ENCODE measurements around the gene MBNL1. TPM values are rescaled to one million over a fixed set of nuclear protein-coding genes. Genes with fewer than 3 reads are reported as not detected.
A peak's percentile ranks its signal among the peaks of the same experiment; 100 is the strongest.

The MBNL1 gene
- polyA plus RNA-seq, 1 donor (not counting 4 experiments of a cell fraction or from before 2014, with no cell fraction given), result 58.3 TPM

GRCh38 chr3:152389316-152389934 lies 120.7 kb downstream of the MBNL1 start:
- Histone ChIP-seq H3K27me3 (ENCODE audit: control insufficient read depth, extremely low read depth, insufficient read depth, low read length) (no peaks in the 10 kb centered on the region), H3K9me1 (ENCODE audit: control insufficient read depth, extremely low read depth, insufficient read depth, low read length) (peaks cover 3% of the 10 kb centered on the region), H3K79me2 (ENCODE audit: control insufficient read depth, insufficient read depth, low read length) (peaks cover 64% of the 10 kb centered on the region), H3K36me3 (ENCODE audit: control insufficient read depth in 2 of 2, extremely low read depth in 1 of 2, insufficient read depth in 2 of 2, low read length in 2 of 2) (peaks cover 2 to 6% of the 10 kb centered on the region in 2 experiments), H3K27ac (ENCODE audit: control insufficient read depth, insufficient read depth, low read length) (peak overlapping the region; percentile 59), H2AFZ (ENCODE audit: control insufficient read depth, low read length) (no peak overlapping the region), H3K4me1 (ENCODE audit: control insufficient read depth, extremely low read depth, insufficient read depth, low read length) (peaks cover 17% of the 10 kb centered on the region), H3K9ac (ENCODE audit: control insufficient read depth, extremely low read depth, insufficient read depth, low read length) (no peak overlapping the region), H3K4me3 (ENCODE audit: control insufficient read depth in 2 of 3, extremely low read depth in 1 of 3, insufficient read depth in 2 of 3, low read depth in 1 of 3, low read length in 3 of 3) (no peak overlapping the region), H4K20me1 (ENCODE audit: control insufficient read depth, extremely low read depth, insufficient read depth, low read length) (no peaks in the 10 kb centered on the region), H3K9me3 (ENCODE audit: control insufficient read depth, low read depth, low read length) (no peaks in the 10 kb centered on the region), H3K4me2 (ENCODE audit: control insufficient read depth, extremely low read depth, insufficient read depth, low read depth, low read length) (no peak overlapping the region)
- TF ChIP-seq, protein P1, sequence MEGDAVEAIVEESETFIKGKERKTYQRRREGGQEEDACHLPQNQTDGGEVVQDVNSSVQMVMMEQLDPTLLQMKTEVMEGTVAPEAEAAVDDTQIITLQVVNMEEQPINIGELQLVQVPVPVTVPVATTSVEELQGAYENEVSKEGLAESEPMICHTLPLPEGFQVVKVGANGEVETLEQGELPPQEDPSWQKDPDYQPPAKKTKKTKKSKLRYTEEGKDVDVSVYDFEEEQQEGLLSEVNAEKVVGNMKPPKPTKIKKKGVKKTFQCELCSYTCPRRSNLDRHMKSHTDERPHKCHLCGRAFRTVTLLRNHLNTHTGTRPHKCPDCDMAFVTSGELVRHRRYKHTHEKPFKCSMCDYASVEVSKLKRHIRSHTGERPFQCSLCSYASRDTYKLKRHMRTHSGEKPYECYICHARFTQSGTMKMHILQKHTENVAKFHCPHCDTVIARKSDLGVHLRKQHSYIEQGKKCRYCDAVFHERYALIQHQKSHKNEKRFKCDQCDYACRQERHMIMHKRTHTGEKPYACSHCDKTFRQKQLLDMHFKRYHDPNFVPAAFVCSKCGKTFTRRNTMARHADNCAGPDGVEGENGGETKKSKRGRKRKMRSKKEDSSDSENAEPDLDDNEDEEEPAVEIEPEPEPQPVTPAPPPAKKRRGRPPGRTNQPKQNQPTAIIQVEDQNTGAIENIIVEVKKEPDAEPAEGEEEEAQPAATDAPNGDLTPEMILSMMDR (optimal IDR thresholded peaks at IDR 0.05 in 1 of 3, IDR thresholded peaks at IDR 0.05 in 1 of 3, conservative IDR thresholded peaks at IDR 0.05 in 1 of 3; ENCODE audit: extremely low read depth in 1 of 3, insufficient read depth in 2 of 3, low read length in 3 of 3), result no peak
- no peak for TF ChIP-seq EZH2 (IDR thresholded peaks at IDR 0.05; ENCODE audit: low read length)
- no peak for DNase-seq (ENCODE audit: low read depth, low spot score)
- FAIRE-seq, result no peak
- dilution Hi-C loops (cut with MboI; ENCODE audit: extremely low pct_ligation_motif_present, low sequenced_read_pairs), result no loop called here

DNA sequence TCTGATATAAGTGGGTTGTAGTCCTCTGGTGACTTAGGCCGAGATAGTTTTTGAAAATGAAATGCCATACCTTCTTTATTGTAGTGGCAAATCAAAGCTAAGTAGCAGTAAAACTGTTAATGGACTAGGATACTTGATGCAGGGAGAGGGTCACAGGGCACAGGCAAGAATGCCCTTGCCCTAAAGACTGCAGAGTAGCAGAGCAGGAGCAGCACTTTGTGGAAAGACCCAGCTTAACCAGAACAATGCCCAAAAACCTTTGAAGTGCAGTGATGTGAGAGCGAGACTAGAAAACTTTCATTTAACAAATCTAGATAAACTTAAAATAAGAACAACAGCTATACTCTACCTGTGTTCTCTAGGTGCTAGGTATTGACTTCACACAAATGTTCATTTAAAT lies 121.9 kb downstream of the MBNL1 start:
- TF ChIP-seq, protein P1 (optimal IDR thresholded peaks at IDR 0.05 in 1 of 3, IDR thresholded peaks at IDR 0.05 in 1 of 3, conservative IDR thresholded peaks at IDR 0.05 in 1 of 3; ENCODE audit: extremely low read depth in 1 of 3, insufficient read depth in 2 of 3, low read length in 3 of 3), result no peak
- no peak for TF ChIP-seq EZH2 (IDR thresholded peaks at IDR 0.05; ENCODE audit: low read length)
- no peak overlapping the region for H2AFZ ChIP-seq (ENCODE audit: control insufficient read depth, low read length)
- no peaks in the 10 kb centered on the region for H3K9me3 ChIP-seq (ENCODE audit: control insufficient read depth, low read depth, low read length)
- DNase-seq (ENCODE audit: low read depth, low spot score), result no peak
- H3K27ac ChIP-seq (ENCODE audit: control insufficient read depth, insufficient read depth, low read length), result no peak overlapping the region
- H3K9ac ChIP-seq (ENCODE audit: control insufficient read depth, extremely low read depth, insufficient read depth, low read length), result no peak overlapping the region
- dilution Hi-C loops (cut with MboI; ENCODE audit: extremely low pct_ligation_motif_present, low sequenced_read_pairs), result no loop called here
- H3K27me3 ChIP-seq (ENCODE audit: control insufficient read depth, extremely low read depth, insufficient read depth, low read length), result no peaks in the 10 kb centered on the region
- no peak overlapping the region for H3K4me2 ChIP-seq (ENCODE audit: control insufficient read depth, extremely low read depth, insufficient read depth, low read depth, low read length)
- no peak overlapping the region for H3K4me3 ChIP-seq (ENCODE audit: control insufficient read depth in 2 of 3, extremely low read depth in 1 of 3, insufficient read depth in 2 of 3, low read depth in 1 of 3, low read length in 3 of 3)
- no peak for FAIRE-seq
- H3K9me1 ChIP-seq (ENCODE audit: control insufficient read depth, extremely low read depth, insufficient read depth, low read length), result peaks cover 3% of the 10 kb centered on the region
- peaks cover 17% of the 10 kb centered on the region for H3K4me1 ChIP-seq (ENCODE audit: control insufficient read depth, extremely low read depth, insufficient read depth, low read length)
- H3K36me3 ChIP-seq (ENCODE audit: control insufficient read depth in 2 of 2, extremely low read depth in 1 of 2, insufficient read depth in 2 of 2, low read length in 2 of 2), result peaks cover 3 to 10% of the 10 kb centered on the region in 2 experiments
- H3K79me2 ChIP-seq (ENCODE audit: control insufficient read depth, insufficient read depth, low read length), result peaks cover 63% of the 10 kb centered on the region
- H4K20me1 ChIP-seq (ENCODE audit: control insufficient read depth, extremely low read depth, insufficient read depth, low read length), result no peaks in the 10 kb centered on the region
